Muscle of arm (tissue), 12 donors: ENCODE results near the gene TRIM8. TPM values are rescaled to one million over a fixed set of nuclear protein-coding genes. Genes with fewer than 3 reads are reported as not detected.

ENCODE experiments used
- DNase-seq: peaks from one replicate; pipeline ENCODE4 v3.0.0-alpha.2; 2013
- polyA plus RNA-seq, 12 donors: library from polyadenylated mRNA; unstranded; fragments of 120-200 nt; gene quantifications; one replicate each; pipeline ENCODE4 v1.2.1, GENCODE V29; 2013; ENCODE audit not compliant: insufficient read length in 12 of 12

Gene TRIM8
- polyA plus RNA-seq, 12 donors: 60.8 to 367 (median 74.1) TPM

DNA sequence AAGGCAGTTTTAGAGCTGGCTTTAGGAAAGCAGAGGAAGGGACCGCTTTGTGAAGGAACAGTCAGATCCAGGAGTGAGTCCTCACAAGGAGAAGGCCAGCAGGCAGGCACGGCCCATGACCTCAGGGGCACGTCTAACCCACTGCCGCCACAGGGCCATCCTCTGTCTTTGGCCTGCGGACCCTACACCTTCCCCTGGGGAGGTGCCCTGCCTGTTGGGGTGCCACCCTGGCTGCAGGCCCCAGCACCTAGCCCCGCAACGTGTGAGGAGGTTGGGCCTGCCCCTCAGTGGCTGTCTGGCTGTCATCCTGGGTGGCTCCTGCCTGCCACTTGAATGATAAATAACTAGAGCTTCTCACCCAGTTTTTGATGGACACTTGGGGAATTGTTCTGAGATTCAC is 31.0 kb upstream of the TRIM8 start:
- DNase-seq: no peak

DNA sequence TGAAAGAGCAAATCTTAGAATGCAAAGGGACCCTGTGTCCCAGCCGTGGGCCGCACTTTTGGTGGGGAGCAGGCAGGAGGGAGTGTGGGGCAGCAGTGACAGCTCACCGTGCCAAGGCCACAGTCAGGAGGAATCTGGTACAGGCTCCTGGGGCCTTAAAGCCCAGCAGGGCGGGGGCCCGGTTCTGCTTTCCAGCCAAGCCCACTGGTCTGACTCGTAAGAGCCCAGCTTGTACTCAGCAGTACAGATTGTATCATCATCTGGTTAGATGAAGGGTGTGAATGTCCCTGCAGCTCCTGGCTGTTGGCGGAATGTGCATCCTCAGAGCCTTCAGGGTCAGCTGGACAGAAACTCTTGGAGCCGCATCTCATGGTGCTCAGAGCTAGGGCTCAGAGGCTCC is 30.5 kb upstream of the TRIM8 start:
- no peak for DNase-seq

DNA sequence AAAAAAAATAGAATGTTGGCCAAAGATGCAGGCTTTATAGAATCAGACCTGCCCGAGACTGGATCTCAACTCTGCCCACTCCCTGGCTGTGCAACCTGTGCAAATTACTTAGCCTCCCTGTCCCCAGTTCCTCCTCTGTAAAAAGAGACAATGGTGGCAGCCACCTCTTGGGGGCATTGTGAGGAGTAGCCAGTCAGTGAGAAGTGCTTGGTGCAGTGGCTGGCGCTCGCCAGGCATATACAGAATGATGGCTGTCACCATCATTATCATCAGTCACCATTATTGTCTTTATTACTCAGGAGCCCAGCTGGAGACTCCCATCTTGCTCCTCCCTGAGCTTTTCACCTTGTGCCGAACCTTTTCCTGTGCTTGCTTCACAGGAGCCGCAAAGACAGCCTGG is 29.4 kb upstream of the TRIM8 start:
- no peak for DNase-seq

DNA sequence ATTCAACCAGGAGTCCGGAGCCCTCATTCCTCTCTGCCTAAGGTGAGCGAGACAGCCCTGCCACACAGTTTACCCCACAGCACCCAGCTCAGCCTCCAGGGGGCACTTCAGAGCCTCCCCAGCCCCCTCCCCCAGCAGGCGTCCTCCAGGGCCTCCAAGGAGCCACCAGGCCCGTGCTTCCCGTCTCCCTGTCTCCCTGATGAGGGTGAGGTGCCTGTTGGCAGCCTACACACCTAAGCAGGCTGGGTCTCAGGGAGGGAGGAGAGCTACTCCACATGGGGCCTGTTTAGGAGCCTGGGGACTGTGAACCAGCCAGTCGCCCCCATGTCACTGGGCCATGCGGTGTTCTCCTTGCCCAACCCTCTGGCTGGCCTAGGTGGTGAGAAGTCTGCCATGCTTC is 28.9 kb upstream of the TRIM8 start:
- DNase-seq: no peak

DNA sequence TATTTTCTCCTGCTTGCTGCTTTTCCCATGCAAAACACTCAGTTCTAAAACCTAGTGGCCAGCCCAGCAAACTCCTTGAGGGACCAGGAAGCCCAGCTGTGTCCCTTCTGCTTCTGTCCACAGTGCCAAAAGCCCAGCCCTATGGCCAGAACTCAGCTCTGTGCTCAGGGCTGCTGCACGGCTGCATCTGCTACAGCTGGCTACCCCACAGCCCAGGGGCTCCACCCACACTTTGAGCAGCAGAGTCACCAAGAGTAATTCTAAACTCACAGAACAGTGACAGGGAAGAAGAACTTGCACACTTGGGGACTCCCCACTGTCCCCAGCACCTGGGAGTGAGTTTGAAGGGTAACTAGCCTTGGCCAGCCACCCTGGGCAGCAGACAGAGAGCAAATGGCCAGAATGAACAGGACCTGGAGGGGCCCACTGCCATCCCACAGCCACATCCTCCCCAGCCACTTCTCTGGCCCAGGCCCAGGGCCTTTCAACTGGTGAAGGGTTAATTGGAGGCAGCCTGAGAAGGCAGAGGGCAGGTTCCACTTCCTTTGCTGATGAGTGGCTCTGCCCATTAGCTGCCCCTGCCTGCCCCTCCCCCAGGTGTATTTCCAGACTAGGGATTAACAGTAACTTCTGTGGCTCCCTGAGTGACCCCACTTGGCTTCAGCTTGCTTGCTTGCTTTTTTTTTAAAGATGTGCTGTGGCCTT is 28.1 kb upstream of the TRIM8 start:
- DNase-seq: peak; percentile 90

DNA sequence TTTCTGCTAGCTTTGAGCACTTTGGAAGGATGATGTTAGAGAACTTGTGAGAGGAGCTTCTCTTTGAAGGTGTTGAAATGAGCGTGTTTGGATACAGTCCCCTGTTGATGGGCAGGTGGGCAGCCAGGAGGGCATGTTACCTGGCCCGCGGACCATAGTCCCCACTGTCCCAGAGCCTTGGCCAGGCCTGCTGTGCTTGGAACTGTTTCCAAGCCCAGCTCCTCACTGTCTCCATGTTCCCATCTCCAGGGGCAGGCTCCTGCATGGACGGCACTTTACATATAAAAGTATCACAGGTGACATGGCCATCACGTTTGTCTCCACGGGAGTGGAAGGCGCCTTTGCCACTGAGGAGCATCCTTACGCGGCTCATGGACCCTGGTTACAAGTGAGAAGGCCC is 27.2 kb upstream of the TRIM8 start:
- no peak for DNase-seq

DNA sequence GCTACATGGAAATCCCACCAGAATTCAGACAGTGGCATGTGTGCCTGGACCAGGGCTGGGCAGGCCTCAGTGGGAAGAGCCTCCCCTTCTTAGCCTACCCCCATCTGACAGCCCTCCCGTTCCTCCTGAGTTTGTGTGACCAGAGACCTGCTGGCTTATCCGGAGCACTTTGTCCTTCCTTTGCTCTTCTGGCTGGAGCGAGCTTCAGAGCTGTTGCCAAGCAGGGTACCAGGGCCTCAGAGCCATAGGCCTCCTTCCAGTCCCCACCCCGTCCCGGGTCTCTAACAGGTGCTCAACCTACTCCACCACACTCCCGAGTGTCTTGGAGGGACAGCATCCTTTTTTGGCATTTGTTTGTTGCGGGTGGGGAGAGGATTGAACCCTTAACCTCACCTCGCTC is 26.5 kb upstream of the TRIM8 start:
- DNase-seq: no peak

DNA sequence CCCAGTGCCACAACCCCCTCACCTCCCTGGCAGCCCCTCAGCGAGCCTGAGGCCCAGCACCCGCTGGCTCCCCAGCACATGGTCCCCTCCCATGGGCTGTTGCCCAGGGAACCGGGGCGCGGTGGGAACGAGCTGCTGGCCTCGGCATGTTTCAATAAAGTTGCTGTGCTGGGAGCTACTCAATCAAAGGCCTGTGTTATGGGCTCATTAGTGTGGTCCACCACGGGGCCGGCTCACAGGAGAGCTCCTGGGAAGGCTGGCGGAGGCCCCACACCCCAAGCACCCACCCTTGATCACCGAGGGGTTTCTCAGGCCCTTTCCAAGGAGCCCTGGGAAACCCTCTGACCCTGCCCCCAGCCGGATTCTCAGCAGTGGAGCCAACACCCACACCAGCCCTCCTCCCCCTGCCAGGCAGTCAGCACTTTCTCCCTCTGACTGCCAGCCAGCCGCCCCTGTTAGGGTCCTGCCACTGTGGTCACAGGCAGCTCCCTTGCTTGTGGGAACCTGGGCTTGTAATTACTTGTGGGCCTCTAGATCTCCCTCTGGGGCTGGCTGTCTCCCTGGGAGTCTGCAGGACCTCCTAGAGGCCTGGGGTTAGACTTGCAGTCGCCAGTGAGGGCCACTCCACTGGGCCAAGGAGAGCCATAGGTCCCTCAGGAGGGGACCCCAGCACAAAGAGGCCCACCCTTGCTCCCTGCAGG is 24.8 kb upstream of the TRIM8 start:
- no peak for DNase-seq

DNA sequence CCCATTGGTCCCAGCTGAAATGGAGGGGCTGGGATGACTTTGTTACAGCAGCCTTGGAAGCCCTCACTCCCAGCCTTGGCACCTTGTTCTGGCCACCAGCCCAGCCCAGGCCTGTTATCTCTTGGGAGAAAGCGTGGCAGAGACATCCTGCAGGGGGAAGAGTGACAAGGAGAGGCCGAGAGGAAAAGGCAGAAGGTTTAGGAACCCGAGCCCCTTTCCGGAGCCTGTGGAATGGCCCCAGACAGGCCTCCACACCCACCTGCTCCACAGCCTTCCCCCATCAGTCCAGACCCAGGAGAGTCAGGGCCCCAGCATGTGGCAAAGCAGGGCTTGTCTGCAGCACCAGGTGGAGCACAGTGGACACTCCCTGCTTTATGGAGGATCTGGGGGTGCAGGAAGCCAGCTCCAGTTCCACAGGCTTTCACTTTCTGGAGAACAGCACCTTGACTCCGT is 24.1 kb upstream of the TRIM8 start:
- DNase-seq: no peak

DNA sequence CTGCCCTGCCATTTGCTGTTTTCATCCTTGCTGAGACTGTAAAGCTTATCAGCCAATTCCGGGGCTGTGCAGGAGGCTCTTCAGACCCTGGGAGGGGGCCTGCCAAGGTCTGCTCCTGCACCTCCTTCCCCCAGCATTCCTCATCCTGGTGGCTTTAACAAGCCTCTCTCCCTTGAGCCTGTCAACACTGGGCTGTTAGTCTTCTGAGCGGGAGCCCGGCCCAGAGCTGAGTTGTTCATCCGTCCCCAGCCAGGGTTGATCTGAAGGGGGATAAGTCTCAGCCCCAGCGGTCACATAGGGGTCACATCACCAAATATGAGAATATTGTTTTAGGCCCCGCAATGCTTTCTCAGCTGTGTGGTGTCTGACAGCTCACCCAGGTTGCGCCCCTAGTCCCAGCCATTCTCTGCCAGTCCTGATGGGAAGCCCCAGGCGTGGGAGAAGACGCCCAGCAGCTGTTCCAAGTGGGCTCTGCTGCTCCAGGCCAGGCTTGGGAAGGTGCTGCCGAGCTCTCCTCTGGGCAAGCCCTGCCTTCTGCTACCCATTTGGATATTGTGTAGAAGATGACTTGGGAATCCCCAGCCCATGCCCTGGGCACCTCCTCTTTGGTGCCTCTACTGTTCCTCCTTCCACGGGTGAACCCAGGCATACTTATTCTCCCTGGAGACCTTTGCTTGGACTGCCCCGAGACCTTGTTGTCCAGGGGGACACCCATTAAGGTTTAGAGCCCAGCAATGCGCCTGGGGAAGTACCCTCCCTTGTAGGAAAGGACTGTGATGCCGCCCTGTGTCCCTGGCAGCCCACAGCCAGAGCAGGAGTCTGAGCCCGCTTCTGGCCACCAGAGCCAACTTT is 23.5 kb upstream of the TRIM8 start:
- no peak for DNase-seq

DNA sequence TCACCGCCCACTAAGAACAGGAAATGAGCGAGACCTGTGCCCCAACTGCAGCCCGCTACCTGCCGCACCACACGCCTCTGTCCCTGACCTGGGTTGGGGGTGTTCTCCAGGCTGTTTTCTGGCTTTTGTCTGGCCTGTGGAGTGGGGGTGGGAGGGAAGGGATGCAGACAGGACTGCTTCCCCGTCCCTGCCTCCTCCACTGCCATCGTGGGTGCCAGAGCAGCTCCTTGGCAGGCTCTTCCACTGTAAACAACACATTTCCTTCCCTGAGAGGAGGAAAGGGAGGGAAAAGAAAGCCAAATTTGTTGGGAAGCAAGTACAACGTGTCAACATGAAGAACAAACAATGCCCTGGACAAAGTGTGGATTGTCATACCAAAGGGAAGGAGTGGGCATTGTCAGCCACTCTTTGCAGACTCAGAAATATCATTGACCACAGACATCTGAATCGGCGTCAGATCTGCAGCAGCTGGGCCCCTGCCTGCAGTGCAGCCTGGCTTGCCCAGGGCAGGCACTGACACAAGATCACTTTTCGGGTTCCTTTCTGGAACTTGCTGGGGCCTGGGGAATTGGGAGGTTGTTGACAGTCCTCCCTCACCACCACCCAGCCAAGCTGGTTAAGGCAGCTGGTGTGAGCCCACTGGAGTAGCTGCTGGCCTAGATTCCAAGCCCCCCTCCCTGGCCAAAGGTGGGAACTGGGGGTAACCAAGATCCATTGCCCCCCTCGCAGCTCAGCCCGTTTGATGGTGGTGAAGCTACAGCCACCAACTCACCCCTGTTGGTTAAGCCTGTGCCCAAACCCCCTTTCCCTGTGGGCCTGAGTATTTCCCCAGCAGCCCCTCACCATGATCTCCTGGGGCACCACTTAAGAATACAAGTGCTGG is 22.6 kb upstream of the TRIM8 start:
- DNase-seq: no peak

DNA sequence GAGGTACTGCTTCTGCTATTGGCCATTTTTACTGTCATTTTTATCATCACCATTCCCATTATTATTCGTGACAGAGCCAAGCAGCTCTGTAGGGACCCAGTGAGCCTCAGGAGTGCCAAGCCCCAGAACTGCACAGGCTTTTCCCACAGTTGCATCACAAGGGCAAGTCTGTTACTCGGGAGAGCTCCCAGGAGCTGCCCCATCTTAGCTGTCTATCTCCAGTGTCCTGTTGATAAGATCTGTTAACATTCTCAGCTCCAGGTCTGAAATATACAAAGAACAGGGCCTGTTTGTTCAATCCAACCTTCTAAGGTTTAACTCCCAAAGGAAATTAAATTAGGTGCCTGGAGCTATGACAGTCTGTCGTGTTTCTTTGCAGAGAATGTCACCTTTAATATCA is 20.2 kb upstream of the TRIM8 start:
- no peak for DNase-seq

DNA sequence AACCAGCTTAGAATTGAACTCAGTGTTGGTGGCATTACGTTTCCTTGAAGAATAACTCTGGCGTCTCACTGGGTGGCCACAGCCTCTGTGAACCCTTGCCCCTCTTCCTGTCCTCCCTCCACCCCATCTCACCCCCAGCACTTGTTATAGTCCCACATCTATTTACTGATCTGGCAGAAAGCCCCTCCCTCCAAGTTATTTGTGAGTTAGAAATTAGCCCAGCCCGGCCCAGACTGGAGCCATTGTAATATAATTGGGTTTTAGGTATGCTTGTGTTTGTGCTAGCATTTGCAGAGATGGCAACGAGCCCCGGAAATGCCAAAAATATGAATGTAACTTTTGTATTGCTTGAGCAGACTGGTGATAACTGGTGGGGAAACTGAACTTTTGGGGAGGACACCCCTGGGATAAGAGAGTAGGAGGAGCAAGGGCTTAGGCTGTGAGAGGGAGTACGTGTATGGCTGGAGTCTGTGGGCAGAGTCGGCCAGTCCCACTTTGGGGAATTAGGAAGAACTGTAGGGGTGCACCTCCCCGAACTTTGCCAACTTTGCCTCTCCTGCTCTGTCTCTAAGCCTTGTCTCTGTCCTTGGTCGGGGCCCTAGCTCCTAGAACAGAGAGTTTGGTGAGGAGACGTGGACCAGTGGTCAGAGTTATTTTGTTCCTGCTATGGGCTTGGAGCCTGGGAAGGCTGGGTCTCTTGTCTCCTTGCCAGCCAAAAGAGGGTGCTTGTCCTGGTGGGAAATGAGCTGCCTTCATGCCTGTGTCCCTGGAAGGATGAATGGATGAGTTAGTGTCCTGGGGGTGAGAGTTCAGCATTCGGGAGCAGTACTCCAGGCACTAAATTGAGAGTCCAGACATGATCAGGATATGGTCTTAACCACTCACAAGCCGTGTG is 19.3 kb upstream of the TRIM8 start:
- DNase-seq: no peak

DNA sequence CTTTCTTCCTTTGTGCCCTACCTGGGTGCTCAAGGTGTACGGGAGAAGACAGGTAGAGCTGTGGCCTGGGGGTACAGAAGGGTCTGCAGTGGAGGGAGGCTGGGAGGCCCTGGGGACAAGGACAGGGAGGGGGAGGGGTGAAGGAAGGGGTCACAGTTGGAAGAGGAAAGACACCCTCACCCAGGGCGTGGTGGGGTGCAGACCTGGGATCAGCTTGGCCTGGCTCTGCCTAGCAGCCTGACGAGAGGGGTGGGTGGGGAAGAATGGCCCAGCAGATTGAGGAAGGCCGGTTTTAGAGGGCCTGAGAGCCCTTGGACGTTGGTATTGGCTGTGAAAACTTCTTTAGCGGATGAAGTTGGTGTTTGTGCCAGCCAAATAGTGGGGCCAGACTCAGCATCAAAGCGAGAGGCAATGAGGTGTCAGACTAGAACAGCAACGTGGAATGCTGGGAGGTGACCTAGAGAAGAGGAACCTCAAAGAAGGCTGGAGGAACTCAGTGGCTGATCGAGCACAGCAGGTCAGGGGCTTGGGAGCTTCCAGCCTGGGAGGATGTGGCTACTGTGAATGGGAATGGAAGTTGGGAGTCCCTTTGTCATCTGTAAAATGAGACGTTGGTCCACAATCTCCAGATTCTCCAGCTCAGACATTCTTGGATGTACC is 18.1 kb upstream of the TRIM8 start:
- no peak for DNase-seq

DNA sequence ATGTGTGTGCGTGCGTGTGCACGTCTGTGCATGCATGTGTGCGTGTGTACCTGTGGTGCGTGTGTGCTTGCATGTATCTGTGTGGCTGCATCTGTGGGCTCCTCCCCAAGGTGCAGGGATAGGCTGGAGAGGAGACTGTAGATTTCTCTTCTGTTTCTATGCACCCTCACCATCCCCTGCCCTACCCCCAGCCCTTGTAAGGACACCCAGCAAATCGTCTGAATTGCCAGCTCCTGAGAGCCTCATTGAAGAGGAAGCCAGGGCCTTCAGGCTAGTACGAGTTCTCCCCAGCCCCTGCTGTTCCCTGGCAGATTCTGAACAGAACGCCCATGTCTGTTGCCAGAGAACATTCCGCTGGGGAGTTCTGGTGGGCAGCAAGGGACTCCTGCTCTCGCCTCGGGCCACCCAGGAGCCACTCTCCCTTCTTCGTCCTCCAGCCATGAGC is 17.0 kb upstream of the TRIM8 start:
- no peak for DNase-seq

DNA sequence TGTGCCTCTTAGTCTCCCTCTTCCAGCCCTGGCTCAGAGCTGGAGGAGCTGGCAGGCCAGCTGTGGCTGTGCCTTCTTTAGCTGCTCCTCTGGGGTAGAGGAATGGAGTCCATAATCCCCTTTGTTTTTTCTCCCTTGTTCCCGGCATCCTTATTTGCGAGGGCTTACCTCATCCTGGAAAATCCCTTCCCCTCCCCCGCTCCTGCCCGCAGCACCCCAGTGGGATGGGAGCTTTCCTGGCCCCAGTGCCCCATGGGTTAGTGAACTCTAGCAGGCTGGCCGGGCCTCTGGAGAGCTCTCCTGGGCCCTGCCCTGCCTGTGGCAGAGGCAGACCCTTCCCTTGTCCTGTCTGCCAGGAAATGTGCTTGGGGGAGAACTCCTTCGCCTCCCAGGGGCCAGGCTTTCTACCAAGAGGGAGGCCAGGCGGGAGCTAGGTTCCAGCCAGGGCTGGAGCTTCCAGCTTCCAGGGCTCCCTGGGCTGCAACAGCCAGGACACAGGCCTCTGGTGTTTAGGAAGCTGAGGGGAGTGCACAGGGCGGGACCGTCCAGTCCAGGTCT is 16.5 kb upstream of the TRIM8 start:
- no peak for DNase-seq

DNA sequence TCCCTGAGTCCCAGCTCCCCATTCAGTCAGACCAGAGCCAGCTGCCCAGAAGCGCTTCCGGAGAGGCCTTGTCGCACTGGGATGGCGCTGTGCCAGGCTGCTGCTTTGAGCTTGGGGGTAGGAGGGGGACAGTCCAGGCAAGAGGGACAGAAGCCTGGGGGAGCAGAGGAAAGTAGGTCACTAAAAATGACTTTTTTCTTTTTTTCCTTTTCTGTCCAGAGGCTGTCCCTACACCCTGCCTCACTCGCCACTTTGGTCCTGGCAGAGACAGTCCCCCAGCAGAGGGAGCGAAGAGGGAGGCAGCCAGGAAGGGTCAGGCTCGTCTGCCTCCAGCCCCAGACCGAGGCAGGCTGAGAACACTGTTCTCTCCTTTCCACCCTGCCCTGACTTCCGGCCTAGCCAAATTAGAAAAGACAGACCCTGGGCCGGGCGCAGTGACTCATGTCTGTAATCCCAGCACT is 15.8 kb upstream of the TRIM8 start:
- no peak for DNase-seq

DNA sequence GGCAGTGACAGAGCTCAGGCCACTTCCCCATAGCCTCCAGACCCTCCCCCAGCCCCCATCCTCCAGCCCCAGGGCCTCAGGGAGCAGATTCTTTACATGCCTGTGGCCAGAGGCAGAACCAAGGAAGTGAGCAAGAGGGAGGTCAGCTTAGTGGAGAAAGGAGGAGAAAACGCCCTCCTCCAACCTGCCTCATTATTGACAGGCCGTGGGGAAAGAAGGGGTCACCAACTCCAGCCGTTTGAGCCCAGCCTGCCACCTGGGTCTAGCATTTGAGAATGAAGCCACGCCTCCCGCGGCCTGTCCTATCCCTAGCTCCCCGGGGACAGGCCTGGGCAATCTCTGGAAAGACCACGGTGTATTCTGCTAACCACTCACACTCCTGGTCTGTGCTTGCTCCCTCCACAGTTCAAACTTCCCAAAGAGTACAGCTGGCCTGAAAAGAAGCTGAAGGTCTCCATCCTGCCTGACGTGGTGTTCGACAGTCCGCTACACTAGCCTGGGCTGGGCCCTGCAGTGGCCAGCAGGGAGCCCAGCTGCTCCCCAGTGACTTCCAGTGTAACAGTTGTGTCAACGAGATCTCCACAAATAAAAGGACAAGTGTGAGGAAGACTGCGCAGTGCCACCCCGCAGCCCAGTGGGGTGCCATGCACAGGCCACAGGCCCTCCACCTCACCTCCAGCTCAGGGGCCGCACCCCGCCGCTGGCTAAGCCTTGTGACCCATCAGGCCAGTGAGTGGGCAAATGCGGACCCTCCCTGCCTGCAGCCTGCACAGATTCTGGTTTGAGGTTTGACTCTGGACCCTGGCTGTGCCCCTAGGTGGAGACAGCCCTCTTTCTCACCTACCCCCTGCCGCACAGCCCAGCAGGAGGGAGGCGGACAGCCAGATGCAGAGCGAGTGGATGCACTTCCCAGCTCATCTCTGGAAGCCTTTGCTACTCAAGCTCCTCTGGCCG is 14.3 kb upstream of the TRIM8 start:
- no peak for DNase-seq
